PC-9 (cell line): ENCODE data around the gene RLN3.

Source experiments
- EZH2 ChIP-seq: fragments of 200-600 bp; sonication (generic); IDR thresholded peaks from 2 replicates; pipeline ENCODE4 v1.8.0; 2017; ENCODE audit warnings: antibody characterized with exemption, low read depth
- TF ChIP-seq, protein P1 (sequence below): fragments of 200-600 bp; sonication (generic); conservative IDR thresholded peaks from 2 replicates; pipeline ENCODE4 v1.6.1; 2017; ENCODE audit warnings: mixed run types, antibody characterized with exemption, mild to moderate bottlenecking, moderate library complexity

DNA sequence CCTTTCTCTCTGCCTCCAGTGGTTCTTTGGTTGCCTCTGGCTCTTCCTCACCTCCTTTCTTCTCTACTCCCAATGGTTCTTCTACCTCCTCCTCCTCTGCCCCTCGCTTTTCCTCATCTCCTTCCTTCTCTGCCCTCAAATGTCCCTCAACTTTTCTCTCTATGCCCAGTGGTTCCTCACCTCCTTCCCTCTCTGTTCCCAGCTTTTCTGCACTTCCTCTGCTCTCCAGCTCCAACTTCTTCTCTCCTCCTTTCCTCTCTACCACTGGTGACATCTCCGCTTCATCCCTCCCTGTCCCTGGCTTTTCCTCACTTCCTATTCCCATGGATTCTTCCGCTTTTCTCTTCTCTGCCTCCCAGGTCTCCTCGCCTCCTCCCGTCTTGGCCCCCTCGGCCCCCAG lies 26.2 kb downstream of the RLN3 start:
- TF ChIP-seq, protein P1, sequence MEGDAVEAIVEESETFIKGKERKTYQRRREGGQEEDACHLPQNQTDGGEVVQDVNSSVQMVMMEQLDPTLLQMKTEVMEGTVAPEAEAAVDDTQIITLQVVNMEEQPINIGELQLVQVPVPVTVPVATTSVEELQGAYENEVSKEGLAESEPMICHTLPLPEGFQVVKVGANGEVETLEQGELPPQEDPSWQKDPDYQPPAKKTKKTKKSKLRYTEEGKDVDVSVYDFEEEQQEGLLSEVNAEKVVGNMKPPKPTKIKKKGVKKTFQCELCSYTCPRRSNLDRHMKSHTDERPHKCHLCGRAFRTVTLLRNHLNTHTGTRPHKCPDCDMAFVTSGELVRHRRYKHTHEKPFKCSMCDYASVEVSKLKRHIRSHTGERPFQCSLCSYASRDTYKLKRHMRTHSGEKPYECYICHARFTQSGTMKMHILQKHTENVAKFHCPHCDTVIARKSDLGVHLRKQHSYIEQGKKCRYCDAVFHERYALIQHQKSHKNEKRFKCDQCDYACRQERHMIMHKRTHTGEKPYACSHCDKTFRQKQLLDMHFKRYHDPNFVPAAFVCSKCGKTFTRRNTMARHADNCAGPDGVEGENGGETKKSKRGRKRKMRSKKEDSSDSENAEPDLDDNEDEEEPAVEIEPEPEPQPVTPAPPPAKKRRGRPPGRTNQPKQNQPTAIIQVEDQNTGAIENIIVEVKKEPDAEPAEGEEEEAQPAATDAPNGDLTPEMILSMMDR: no peak
- TF ChIP-seq EZH2: no peak
